Measurements from ENCODE around the gene ITCH.

DNA sequence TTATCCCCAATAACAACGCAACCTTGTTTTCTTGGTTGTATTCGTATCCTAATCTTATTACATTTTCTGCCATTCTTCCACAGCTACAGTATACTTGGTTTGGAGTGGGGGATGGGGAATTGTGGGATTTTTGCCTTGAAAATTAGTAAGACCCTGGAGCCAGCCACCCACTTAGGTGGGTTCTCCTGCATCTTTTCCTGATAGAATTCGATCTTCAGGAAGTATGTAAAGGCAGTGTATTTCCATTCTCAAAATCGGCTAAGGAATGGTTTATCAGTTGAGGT lies 1.1 kb downstream of the ITCH start:
- no peak for TF ChIP-seq CTCF (IDR thresholded peaks at IDR 0.05)
- TF ChIP-seq POLR2A (IDR thresholded peaks at IDR 0.05) = no peak
- TF ChIP-seq POLR2AphosphoS5 (IDR thresholded peaks at IDR 0.05; ENCODE audit: insufficient read depth in 1 of 2, low read depth in 1 of 2) = no peak
